Central memory CD4-positive, alpha-beta T cell (primary cell): ENCODE results near the gene RNASEH2A.
"Not testable (repeated sequence)": the region's sequence is repeated elsewhere in the genome, so short reads cannot be mapped to it uniquely, and the experiment has no call there.

Experiments
- DNase-seq: peaks from one replicate; pipeline ENCODE4 v3.0.0; 2022

The RNASEH2A gene

DNA sequence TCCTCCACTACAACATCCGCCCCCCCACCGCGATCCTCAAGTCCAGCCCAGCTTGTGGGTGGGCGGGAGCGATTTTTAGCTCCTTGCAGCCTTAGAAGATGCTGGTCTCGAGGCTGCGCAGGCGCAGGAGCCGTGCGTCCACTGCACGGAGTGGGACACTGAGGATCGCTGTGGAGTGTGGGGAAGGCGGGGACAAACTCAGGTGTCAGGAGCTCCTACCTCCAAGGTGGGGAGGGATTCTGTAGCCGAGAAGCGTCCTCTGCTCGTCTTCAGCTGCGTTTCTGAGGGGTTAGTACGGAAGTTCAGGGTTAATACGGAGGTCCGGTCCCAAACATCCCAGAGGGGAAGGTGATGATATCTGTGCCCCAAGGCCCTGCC, 28.2 kb downstream of the RNASEH2A start, which contains the start of gene RTBDN:
TSS of gene RTBDN (minus strand) at position 14 of the 378 bp plus-strand sequence. CDS start 4,600 bp downstream, outside the sequence.
- DNase-seq: no peak

DNA sequence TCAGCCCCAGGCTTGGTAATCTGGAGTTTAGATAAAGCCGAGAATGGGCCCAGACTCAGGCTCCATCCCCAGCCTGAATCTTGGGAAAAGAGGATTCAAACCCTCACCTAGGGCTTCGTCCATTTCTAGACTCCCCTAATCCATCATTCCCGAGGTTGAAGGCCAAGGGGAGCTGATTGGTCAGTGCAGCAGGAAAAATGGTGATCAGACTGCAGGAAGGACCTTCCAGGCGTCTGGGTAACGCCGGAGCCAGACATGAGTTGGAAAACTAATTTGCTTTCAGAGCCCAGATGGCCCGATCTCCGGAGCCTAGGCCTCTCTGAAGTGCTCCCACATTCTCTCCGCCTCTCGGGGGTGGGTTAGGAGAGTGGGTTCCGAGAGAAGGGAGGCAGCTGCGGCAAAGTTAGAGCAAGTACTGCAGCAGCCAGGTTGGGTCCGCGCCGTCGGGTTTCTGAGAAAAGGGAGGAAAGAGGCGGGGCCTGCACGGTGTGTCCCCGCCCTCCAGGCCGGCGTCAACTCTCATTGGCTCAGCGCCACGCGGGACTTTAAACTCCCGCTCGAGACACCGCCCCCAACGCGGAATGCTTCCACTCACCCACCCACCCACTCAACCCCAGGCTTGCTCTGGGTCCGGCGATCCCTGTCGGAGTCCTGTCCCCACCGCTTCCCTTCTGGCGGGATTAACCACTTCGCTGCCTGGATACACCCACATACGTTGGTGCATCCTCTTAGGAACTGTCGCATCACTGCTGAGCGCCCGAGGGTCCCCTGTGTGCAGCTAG, 28.8 kb downstream of the RNASEH2A start:
- no peak for DNase-seq

DNA sequence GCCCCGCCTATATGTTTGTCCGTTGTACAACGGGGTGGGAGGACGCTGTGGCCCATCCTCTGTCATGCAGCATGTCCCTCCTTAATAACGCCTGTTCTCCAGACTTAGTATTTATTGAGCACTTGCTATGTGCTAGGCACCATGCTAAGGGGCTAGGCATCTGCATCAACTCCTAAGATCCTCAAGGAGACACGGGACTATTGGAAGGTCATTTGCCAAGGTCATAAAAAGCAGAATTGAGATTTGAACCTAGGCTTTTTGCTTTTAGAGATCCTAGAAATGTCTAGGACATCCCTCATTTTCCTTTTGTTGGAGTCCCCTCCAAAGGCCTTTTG, 30.1 kb downstream of the RNASEH2A start:
- DNase-seq: no peak

DNA sequence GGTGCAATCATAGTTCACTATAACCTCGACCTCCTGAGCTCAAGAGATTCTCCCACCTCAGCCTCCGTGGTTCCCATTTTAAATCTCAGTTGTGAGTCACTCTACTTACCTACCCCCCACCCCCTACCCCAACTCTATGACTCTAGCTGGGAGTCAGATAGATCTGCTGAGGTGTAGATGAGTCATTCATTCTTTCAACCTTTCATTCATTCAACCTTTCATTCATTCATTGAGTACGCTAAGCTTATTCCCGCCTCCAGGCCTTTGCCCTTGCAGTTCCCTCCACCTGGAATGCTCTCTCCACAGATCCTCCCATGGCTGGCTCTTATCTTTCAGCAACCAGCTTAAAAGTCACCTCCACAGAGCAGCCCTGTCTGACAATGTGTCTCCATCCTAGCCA, 30.8 kb downstream of the RNASEH2A start:
- no peak for DNase-seq

DNA sequence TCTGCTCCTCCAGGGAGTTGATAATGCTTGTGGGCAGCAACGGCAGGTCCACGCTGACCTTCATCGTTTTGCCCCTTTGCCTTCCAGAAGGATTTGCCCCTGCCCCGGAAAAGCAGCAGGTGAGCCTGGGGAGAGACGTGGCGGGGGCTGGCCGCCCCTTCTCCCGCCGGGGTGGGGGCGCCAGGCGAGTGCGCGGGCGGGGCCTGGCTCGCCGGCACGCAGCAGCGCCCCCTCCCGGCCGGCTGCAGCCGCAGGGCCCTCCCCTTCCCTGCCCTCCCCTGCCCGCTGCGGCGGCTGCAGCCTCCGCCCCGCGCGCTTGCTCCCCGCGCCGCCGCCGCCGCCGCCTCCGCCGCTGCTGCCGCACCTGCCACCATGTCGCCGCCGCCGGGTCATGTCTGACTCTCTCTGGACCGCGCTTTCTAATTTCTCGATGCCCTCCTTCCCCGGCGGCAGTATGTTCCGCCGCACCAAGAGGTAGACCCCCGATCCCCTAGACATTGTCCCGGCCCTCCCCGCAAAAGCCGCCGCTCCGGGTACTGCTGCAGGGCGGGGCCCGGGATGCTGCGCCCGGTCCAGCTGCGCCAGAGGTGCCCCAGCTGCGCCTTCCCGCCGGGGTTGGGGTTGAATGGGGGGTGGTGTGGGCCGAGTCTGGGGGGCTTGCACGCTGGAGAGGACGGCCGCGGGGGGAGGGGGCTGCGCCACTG, 31.9 kb downstream of the RNASEH2A start, which contains the start of gene MAST1:
TSS of gene MAST1 (plus strand) at position 334 of the 704 bp plus-strand sequence. CDS start at position 392, 58 bp downstream.
- DNase-seq: peak; percentile 41

DNA sequence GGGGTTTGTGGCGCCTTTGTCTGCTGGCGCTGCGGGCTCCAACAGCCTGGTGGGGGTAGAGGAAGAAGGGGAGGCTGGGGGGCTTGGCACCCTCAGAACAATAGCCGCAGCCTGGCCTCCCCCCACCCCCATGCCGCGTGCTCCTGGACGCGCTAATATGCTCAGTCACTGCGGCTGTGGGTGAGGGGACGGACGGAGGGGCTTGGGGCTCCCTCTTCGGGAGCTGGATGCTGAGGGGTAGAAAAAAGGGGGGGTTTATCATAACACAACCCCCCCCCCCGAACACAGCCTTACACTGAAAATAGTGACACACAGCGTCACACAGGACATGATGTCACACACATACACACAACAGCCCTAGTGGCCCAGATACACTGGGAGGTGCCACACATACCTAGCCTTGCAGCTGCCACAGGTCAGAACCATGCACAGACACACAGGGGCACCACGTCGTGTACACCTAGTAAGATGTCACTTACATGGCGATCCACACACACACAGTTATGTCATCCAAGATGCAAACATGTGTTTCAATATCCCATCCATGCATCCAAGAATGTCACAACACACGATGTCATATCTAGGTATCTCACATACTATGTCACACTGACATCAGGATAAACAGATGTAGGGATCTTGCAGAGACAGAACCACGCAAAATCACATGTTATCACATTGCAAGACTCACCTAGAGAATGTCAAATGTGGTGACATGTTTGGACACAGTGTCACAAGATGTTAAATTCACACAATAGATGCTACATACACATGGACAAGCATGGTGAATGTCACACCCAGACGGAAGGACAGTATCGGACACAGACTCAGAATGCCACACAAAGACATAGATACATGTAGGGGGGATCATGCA, 32.7 kb downstream of the RNASEH2A start:
- DNase-seq: no peak

DNA sequence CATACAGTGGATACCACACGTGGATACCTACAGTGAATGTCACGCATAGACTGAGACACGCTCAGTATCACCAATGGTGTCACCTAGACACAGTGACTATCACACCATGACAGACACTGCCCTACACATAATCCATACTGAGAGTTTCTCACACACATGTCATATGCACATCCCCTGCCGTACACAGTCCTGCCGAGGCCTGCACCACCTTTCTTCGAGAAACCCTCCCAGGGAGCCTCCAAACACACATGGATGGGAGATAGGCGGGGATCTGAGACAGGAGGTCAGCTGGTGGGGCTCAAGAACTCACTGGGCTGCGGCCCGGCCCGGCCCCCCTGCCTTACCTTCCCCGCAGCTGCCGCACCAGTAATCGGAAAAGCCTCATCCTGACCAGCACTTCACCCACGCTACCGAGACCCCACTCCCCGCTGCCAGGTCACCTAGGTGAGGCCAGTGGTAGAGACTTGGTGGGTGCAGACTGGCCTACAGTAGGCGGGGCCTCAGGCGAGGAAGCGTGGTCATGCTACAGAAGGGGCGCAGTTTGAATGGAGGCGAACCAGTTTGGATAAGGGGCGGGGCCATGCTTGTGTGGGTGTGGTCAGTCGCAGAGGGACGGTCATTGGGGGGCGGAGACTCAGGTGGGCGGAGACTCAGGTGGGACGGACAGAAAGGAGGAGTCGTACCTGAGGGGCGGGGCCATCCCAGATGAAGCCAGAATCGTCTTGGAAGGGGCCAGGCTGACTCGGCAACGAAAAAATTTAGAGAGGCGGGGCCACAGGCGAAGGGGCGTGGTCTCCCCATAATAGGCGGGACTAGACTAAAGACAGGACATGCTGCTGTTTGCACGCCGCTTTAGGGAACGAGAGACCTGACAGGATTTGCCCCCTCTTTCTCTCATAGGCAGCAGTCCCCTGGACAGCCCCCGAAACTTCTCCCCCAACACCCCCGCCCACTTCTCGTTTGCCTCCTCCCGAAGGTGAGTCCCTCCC, 34.0 kb downstream of the RNASEH2A start:
- no peak for DNase-seq

DNA sequence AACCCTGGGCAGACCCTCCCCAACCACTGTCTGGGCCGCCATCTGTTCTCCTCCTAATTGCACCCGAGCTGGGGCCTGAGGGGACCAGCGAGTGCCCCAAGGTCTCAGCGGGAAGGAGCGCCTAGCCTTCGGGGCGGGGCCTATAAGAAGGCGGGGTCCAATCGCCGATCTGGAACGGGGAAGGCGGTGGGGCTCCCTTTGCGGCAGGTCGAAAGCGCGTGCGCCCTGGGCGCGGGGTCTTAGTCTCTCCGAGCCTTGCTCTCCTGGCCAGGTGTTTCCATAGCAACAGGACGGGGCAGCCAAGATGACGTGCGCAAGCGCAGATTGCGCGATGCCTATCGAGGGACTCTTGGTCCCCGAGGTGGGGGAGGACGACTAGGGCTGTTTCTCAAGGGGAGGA, 34.7 kb downstream of the RNASEH2A start:
- no peak for DNase-seq

DNA sequence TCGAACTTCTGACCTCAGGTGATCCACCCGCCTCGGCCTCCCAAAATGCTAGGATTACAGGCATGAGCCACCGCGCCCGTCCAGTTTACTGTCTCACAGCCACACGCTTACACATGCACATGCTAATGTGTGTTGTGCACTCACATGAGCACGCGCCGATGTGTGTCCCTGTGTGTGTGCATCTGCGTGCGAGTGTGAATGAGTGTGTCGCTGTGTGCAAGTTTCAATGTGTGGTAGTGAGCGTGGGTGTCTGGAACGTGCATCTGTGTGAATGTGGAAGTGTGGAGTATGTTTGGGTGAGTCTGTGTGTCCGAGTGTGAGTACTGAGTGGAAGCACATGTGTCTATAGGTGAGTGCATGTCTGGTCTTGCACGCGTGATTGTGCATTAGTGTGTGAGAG, 36.1 kb downstream of the RNASEH2A start:
- no peak for DNase-seq

DNA sequence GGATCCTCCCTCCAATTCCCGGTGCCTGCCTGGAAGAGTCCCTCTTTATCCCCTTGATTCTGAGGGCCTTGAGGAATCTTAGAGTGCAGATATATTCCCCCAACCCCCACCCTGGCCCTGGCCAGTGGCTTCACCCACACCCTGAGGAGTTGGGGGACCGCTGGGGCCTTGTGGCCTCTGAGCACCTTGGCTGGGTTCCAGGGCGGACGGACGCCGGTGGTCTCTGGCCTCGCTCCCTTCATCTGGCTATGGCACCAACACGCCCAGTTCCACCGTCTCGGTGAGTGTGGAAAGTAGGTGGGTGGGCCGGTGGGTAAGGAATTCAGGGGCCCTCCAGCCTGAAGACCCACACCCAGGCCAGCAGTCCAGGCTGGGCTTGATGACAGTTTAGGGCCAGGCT, 36.9 kb downstream of the RNASEH2A start:
- no peak for DNase-seq

DNA sequence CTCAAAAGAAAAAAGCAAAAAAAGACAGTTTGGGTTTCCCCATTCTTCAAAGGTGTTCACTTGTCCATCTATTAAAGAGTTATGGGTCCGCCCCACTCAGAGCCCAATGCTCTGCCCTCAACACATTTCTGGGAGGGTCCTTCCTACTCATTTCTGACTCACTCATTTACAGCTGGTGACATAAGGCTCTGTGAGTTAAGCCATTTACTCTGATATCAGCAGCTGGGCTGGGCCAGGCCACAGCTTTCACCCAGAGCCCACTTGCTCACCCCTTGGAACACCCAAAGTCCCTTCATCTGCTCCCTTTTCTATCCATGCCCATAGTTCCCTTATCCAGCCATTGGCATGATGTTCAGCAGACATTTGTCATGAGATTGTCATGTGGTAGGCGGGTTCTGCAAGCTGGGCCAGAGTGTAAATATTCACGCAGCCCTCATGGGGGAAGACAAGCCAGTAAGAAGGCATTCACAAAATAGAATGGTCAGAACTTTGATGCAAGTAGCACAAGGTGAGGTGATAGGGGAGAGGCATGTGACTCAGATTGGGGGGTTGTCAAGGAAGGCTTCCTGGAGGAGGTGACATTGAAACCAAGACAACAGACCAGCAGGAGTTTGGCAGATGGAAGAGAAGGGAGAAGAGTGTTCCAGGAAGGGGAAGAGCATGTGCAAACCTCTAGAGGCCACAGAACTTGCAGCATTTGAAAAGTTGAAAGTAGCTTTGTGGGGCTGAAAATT, 37.8 kb downstream of the RNASEH2A start:
- DNase-seq: no peak

DNA sequence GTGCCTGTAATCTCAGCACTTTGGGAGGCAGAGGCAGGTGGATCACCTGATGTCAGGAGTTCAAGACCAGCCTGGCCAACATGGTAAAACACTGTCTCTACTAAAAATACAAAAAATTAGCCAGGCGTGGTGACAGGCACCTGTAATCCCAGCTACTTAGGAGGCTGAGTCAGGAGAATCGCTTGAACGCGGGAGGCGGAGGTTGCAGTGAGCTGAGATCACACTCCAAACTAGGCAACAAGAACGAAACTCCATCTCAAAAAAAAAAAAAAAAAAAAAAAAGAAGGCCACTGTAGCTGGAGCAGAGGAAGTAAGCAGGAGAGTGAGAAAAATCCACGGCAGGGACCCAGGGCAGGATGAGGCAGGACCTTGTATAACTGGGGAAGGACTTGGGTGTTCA, 40.2 kb downstream of the RNASEH2A start:
- not testable (repeated sequence) for DNase-seq

DNA sequence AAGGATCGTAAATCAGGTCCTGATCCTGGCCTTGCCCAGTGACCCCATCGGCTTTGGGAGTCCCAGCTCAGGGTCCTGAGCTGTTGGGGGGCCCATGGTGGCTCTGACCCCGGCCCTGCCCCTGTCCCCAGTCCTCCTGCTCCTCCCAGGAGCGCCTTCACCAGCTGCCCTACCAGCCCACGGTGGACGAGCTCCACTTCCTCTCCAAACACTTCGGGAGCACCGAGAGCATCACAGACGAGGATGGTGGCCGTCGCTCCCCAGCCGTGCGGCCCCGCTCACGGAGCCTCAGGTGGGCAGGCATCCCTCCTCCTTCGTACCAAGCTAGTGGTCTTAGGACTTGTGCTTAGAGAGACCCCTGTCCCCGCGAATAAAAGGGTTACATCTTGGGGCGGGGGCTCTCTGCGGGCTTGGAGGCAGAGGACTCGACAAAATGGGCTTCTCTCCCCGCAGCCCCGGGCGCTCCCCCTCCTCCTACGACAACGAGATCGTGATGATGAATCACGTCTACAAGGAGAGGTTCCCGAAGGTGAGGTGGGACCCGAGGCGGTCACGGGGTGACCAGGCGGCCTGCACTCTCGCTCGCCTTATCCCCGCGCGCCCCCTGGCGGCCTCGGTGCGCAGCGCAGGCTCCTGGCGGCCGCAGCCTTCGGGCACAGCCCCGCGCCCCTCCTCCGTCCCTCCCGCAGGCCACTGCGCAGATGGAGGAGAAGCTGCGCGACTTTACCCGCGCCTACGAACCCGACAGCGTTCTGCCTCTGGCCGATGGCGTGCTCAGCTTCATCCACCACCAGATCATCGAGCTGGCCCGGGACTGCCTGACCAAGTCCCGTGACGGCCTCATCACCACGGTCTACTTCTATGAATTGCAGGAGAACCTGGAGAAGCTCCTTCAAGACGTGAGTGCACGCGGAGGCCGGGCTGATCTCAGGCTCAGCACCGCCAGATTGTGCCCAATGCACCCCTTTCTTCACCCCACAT, 41.1 kb downstream of the RNASEH2A start:
- peak; percentile 70 for DNase-seq

DNA sequence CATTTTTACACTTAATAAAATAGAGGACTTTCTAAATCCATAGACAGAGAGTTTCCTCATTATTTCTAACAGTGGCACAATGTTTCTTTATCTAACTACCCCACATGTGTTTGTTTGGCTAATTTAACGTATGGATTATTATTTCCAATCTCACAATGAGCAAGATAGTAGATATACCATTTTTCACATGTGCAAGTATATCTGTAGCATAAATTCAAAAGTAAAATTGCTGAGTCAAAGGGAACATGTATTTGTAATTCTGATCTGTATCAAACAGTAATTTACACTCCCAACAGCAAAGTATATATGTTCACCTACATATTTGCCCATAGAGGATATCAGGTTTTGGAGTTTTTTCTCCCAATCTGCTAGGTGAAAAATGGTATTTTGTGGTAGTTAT, 50.3 kb downstream of the RNASEH2A start:
- no peak for DNase-seq

DNA sequence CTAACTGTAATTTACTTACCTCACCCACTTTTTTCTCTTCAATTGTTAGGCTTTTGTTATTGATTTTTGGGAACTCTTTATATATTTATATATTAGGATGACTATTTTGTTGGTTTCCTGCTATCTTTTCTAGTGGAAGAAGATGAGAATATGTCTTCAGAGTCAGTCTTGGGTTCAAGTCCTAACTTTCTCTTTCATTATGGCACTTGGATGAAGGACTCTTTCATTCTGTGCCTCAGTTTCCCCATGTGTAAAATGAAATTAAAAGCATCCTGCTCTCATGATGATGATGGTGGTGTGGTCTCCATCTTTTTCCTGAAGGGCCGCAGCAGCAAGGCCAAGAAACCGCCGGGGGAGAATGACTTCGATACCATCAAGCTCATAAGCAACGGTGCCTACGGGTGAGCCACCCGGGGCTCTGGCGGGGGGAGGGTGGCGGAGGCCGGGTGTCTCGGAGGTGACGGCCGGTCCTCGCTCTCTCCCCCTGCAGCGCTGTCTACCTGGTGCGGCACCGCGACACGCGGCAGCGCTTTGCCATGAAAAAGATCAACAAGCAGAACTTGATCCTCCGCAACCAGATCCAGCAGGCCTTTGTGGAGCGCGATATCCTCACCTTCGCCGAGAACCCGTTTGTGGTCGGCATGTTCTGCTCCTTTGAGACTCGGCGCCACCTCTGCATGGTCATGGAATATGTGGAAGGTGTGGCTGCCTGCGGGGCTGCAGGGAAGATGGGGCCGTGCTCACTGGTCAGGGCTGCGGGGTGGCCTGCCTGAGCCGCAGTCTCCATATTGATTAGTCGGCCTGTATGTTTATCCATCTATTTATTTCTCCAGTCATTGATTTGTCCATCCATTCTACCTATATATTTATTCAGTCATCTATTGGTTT, 51.9 kb downstream of the RNASEH2A start:
- DNase-seq: no peak

DNA sequence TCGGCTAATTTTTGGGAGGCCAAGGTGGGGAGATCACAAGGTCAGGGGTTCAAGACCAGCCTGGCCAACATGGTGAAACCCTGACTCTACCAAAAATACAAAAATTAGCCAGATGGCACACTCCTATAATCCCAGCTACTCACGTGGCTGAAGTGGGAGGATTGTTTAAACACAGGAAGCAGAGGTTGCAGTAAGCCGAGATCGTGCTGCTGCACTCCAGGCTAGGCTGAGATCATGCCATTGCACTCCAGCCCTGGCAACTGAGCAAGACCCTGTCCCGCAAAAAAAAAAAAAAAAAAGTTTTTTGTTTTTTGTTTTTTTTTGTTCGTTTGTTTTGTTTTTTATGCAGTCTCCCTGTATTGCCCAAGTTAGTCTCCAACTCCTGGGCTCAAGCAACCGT, 53.2 kb downstream of the RNASEH2A start:
- DNase-seq: no peak
